HepG2 (cell line): ENCODE results near the gene EIF4EBP3. TPM values are rescaled to one million over a fixed set of nuclear protein-coding genes. Genes with fewer than 3 reads are reported as not detected.

Source experiments
- ELF3 ChIP-seq: IDR thresholded peaks from 2 replicates; pipeline ENCODE4 v1.6.1; 2016; ENCODE audit warnings: missing genetic modification reagents, missing compliant biosample characterization
- HNRNPK ChIP-seq: fragments of 200-400 bp; formaldehyde crosslinking; IDR thresholded peaks from 2 replicates; pipeline ENCODE4 v1.6.1; 2018; ENCODE audit warnings: low read length, low read depth, moderate library complexity, mild to moderate bottlenecking; ENCODE audit not compliant: poor library complexity, severe bottlenecking
- HOXA3 ChIP-seq: sonication (generic); formaldehyde crosslinking; IDR thresholded peaks from 2 replicates; pipeline ENCODE4 v1.5.0; 2020; ENCODE audit warnings: missing genetic modification reagents
- KLF15 ChIP-seq: sonication (generic); formaldehyde crosslinking; IDR thresholded peaks from 2 replicates; pipeline ENCODE4 v1.8.1; 2023; ENCODE audit warnings: borderline replicate concordance, mild to moderate bottlenecking, inconsistent platforms, missing genetic modification reagents, mixed read lengths
- NCOA2 ChIP-seq: sonication (generic); formaldehyde crosslinking; IDR thresholded peaks from 2 replicates; pipeline ENCODE4 v1.8.0; 2022; ENCODE audit warnings: inconsistent platforms
- ZNF230 ChIP-seq: sonication (generic); formaldehyde crosslinking; IDR thresholded peaks from 2 replicates; pipeline ENCODE4 v1.4.0; 2020; ENCODE audit warnings: mild to moderate bottlenecking, missing genetic modification reagents
- ZNF30 ChIP-seq: sonication (generic); formaldehyde crosslinking; IDR thresholded peaks from 2 replicates; pipeline ENCODE4 v1.5.0; 2020; ENCODE audit warnings: mild to moderate bottlenecking, missing genetic modification reagents
- polyA plus RNA-seq, 8 experiments: library from polyadenylated mRNA; depleted of rRNA in 3 of 8; stranded (reverse) in 7 of 8; unstranded in 1 of 8; fragments of >200 nt; fragmentation: Illumina TruSeq in 4 of 8; extraction: Trizol in 4 of 8; gene quantifications; 2 replicates each; pipeline versions ENCODE4 v1.2.1 to v1.2.3, GENCODE V29; 2011 to 2016; ENCODE audit warnings: low read depth in 4 of 8, missing spikeins in 1 of 8, mixed read lengths in 1 of 8; ENCODE audit not compliant: insufficient read depth in 1 of 8
- total RNA-seq, 5 experiments: library from RNA; depleted of rRNA; stranded (reverse); fragments of >200 nt; fragmentation: Illumina TruSeq; extraction: Trizol; gene quantifications; 2 replicates each; pipeline ENCODE4 v1.2.3, GENCODE V29; 2016; ENCODE audit warnings: low read depth in 1 of 5
- TF ChIP-seq, protein P1 (sequence below): sonication (generic); formaldehyde crosslinking; IDR thresholded peaks from 2 replicates; pipeline ENCODE4 v1.5.1; 2020; ENCODE audit warnings: mild to moderate bottlenecking, missing genetic modification reagents, moderate library complexity
- TF ChIP-seq, protein P2 (sequence below): sonication (generic); formaldehyde crosslinking; IDR thresholded peaks from 2 replicates; pipeline ENCODE4 v1.5.0; 2020; ENCODE audit warnings: mild to moderate bottlenecking, missing genetic modification reagents
- TF ChIP-seq, protein P3 (sequence below): sonication (generic); formaldehyde crosslinking; IDR thresholded peaks from 2 replicates; pipeline ENCODE4 v1.5.0; 2020; ENCODE audit warnings: mild to moderate bottlenecking, missing genetic modification reagents, moderate library complexity
- TF ChIP-seq, protein P4 (sequence below): sonication (generic); formaldehyde crosslinking; IDR thresholded peaks from 2 replicates; pipeline ENCODE4 v1.4.0; 2020; ENCODE audit warnings: mild to moderate bottlenecking, missing genetic modification reagents

EIF4EBP3 gene
- total and polyA plus RNA-seq, 2 of the 13 experiments (the other 11 are each of a cell fraction or from before 2014, with no cell fraction given): 0.61 to 1.7 TPM

DNA sequence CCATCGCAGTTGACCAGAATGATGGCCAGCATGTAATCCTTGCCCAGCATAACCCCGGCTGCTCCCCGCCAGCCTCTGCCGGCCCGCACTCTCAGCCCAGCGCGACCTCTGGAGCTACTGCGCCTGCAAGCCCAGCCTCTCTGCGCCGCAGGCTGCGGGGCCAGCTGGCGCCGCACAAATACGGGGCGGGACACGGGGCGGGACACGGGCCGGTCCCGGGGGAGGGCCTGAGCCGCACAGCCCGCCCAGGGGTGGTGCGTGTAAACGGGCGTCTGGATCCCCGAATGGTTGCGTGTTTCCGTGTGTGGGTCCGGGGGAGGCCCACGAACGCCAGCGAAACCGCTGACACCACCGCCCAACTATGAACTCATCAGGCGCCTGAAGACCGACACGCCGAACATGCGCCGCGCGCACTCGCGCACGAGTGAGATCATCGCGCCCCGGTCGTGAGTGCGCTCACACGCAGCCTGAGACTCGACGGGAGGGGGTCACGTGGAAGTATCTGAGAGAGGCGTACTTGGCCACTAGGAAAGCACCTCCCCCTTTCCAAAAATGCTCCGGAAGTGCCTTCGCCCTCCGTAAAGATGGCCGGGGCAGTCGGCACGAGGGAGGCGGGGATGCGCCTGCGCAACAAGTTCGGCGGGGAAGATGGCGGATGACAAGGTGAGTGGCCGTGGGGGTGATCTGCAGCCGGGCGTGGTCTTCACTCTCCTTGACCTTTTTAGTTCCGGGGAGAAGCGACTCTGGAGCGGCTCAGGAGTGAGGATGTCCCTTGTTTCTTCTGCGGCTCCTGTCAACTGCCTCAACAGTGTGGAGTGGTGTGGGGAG lies 16.9 kb downstream of the EIF4EBP3 start, which contains the start of the genes APBB3 and SLC35A4 (continued):
- TF ChIP-seq ZNF30 (CRISPR knock-in tag): no peak
- peak; percentile 85; the same call in 1 of the 2 replicates for TF ChIP-seq HOXA3
- TF ChIP-seq HNRNPK: peak; percentile 58
- TF ChIP-seq NCOA2: no peak
- no peak for TF ChIP-seq KLF15 (CRISPR knock-in tag)
- TF ChIP-seq ELF3 (CRISPR knock-in tag): no peak
- TF ChIP-seq, protein P1, sequence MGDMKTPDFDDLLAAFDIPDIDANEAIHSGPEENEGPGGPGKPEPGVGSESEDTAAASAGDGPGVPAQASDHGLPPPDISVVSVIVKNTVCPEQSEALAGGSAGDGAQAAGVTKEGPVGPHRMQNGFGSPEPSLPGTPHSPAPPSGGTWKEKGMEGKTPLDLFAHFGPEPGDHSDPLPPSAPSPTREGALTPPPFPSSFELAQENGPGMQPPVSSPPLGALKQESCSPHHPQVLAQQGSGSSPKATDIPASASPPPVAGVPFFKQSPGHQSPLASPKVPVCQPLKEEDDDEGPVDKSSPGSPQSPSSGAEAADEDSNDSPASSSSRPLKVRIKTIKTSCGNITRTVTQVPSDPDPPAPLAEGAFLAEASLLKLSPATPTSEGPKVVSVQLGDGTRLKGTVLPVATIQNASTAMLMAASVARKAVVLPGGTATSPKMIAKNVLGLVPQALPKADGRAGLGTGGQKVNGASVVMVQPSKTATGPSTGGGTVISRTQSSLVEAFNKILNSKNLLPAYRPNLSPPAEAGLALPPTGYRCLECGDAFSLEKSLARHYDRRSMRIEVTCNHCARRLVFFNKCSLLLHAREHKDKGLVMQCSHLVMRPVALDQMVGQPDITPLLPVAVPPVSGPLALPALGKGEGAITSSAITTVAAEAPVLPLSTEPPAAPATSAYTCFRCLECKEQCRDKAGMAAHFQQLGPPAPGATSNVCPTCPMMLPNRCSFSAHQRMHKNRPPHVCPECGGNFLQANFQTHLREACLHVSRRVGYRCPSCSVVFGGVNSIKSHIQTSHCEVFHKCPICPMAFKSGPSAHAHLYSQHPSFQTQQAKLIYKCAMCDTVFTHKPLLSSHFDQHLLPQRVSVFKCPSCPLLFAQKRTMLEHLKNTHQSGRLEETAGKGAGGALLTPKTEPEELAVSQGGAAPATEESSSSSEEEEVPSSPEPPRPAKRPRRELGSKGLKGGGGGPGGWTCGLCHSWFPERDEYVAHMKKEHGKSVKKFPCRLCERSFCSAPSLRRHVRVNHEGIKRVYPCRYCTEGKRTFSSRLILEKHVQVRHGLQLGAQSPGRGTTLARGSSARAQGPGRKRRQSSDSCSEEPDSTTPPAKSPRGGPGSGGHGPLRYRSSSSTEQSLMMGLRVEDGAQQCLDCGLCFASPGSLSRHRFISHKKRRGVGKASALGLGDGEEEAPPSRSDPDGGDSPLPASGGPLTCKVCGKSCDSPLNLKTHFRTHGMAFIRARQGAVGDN (CRISPR knock-in tag): peak; percentile 81
- TF ChIP-seq, protein P2, sequence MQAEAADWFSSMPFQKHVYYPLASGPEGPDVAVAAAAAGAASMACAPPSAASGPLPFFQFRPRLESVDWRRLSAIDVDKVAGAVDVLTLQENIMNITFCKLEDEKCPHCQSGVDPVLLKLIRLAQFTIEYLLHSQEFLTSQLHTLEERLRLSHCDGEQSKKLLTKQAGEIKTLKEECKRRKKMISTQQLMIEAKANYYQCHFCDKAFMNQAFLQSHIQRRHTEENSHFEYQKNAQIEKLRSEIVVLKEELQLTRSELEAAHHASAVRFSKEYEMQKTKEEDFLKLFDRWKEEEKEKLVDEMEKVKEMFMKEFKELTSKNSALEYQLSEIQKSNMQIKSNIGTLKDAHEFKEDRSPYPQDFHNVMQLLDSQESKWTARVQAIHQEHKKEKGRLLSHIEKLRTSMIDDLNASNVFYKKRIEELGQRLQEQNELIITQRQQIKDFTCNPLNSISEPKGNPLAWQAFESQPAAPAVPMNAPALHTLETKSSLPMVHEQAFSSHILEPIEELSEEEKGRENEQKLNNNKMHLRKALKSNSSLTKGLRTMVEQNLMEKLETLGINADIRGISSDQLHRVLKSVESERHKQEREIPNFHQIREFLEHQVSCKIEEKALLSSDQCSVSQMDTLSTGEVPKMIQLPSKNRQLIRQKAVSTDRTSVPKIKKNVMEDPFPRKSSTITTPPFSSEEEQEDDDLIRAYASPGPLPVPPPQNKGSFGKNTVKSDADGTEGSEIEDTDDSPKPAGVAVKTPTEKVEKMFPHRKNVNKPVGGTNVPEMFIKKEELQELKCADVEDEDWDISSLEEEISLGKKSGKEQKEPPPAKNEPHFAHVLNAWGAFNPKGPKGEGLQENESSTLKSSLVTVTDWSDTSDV (CRISPR knock-in tag): no peak
- TF ChIP-seq ZNF230: no peak
- TF ChIP-seq, protein P3, sequence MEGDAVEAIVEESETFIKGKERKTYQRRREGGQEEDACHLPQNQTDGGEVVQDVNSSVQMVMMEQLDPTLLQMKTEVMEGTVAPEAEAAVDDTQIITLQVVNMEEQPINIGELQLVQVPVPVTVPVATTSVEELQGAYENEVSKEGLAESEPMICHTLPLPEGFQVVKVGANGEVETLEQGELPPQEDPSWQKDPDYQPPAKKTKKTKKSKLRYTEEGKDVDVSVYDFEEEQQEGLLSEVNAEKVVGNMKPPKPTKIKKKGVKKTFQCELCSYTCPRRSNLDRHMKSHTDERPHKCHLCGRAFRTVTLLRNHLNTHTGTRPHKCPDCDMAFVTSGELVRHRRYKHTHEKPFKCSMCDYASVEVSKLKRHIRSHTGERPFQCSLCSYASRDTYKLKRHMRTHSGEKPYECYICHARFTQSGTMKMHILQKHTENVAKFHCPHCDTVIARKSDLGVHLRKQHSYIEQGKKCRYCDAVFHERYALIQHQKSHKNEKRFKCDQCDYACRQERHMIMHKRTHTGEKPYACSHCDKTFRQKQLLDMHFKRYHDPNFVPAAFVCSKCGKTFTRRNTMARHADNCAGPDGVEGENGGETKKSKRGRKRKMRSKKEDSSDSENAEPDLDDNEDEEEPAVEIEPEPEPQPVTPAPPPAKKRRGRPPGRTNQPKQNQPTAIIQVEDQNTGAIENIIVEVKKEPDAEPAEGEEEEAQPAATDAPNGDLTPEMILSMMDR (CRISPR knock-in tag): peak; percentile 22; the same call in 1 of the 2 replicates
- TF ChIP-seq, protein P4, sequence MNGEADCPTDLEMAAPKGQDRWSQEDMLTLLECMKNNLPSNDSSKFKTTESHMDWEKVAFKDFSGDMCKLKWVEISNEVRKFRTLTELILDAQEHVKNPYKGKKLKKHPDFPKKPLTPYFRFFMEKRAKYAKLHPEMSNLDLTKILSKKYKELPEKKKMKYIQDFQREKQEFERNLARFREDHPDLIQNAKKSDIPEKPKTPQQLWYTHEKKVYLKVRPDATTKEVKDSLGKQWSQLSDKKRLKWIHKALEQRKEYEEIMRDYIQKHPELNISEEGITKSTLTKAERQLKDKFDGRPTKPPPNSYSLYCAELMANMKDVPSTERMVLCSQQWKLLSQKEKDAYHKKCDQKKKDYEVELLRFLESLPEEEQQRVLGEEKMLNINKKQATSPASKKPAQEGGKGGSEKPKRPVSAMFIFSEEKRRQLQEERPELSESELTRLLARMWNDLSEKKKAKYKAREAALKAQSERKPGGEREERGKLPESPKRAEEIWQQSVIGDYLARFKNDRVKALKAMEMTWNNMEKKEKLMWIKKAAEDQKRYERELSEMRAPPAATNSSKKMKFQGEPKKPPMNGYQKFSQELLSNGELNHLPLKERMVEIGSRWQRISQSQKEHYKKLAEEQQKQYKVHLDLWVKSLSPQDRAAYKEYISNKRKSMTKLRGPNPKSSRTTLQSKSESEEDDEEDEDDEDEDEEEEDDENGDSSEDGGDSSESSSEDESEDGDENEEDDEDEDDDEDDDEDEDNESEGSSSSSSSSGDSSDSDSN (CRISPR knock-in tag): peak; percentile 64
